BJ (cell line): Measurements from ENCODE around the gene CCDC116. TPM values are rescaled to one million over a fixed set of nuclear protein-coding genes. Genes with fewer than 3 reads are reported as not detected.
"Not testable (repeated sequence)": the region's sequence is repeated elsewhere in the genome, so short reads cannot be mapped to it uniquely, and the experiment has no call there.

Experiments
- CTCF ChIA-PET: fragments of 350-600 bp; formaldehyde crosslinking; extraction: SDS; loops from one replicate; lab custom pipeline; 2021; ENCODE audit warnings: antibody characterized with exemption, inconsistent platforms; lab: Yijun Ruan, JAX
- POLR2A ChIA-PET: fragments of 300-600 bp; sonication (Branson Sonifier 250); formaldehyde crosslinking; extraction: SDS; loops from one replicate; lab custom pipeline; 2021; ENCODE audit warnings: antibody characterized with exemption; lab: Charles Lee
- DNase-seq: peaks from one replicate; pipeline ENCODE4 v3.0.0-alpha.2; 2011; ENCODE audit warnings: low read depth
- H3K27me3 ChIP-seq: 2 replicates; pipeline ENCODE4 v1.6.0; 2011; ENCODE audit warnings: low read length; ENCODE audit not compliant: control insufficient read depth, insufficient read depth
- H3K36me3 ChIP-seq: 2 replicates; pipeline ENCODE4 v1.5.1; 2011; ENCODE audit warnings: low read length; ENCODE audit not compliant: control insufficient read depth, insufficient read depth
- H3K4me3 ChIP-seq: 2 replicates; pipeline ENCODE4 v1.5.1; 2011; ENCODE audit warnings: low read depth, mild to moderate bottlenecking, control low read depth, low read length
- CTCF ChIP-seq: IDR thresholded peaks from 2 replicates; pipeline ENCODE4 v1.5.1; 2011; ENCODE audit warnings: low read depth, mild to moderate bottlenecking, control low read depth, inconsistent platforms, low read length, moderate library complexity; ENCODE audit not compliant: insufficient read depth
- polyA plus RNA-seq: library from polyadenylated mRNA; depleted of rRNA; stranded (reverse); fragments of >200 nt; gene quantifications from 2 replicates; pipeline ENCODE4 v1.2.3, GENCODE V29; 2011

CCDC116 gene
- polyA plus RNA-seq, 1 experiment = 0.13 TPM

- ChIA-PET POLR2A (no interaction called here), CTCF (interaction anchor here (0.7 kb wide), 1 partner anchor 27 kb away, joined by 3 read pairs; no protein-coding TSS in a partner anchor)
- DNase-seq = no peak
- no peaks in the 10 kb centered on the region for H3K27me3 ChIP-seq
- no peak overlapping the region for H3K4me3 ChIP-seq
- TF ChIP-seq CTCF = no peak
- peaks cover 6% of the 10 kb centered on the region for H3K36me3 ChIP-seq
Observed at GRCh38 chr22:21602579-21602978, 30.0 kb upstream of the CCDC116 start.

- ChIA-PET CTCF (interaction anchor here (1.0 to 1.6 kb wide), 4 partner anchors 13 to 25 kb away, joined by 3 to 8 read pairs (median 3); partner anchors contain the start of gene YDJC), POLR2A (no interaction called here)
- no peak overlapping the region for H3K4me3 ChIP-seq
- H3K36me3 ChIP-seq = peaks cover 6% of the 10 kb centered on the region
- no peaks in the 10 kb centered on the region for H3K27me3 ChIP-seq
- no peak for DNase-seq
- TF ChIP-seq CTCF = no peak
Observed at GRCh38 chr22:21603973-21604372, 28.6 kb upstream of the CCDC116 start.

GRCh38 chr22:21605887-21606564 is 26.5 kb upstream of the CCDC116 start:
- ChIA-PET POLR2A (no interaction called here), CTCF (interaction anchor here (0.9 to 1.8 kb wide), 4 partner anchors 15 to 35 kb away, joined by 3 to 6 read pairs (median 3); partner anchors contain the start of gene YDJC)
- no peaks in the 10 kb centered on the region for H3K27me3 ChIP-seq
- no peak overlapping the region for H3K4me3 ChIP-seq
- peaks cover 8% of the 10 kb centered on the region for H3K36me3 ChIP-seq
- no peak for TF ChIP-seq CTCF
- no peak for DNase-seq

GRCh38 chr22:21606775-21607174 is 25.8 kb upstream of the CCDC116 start:
- DNase-seq = no peak
- Histone ChIP-seq H3K27me3 (no peaks in the 10 kb centered on the region), H3K4me3 (no peak overlapping the region), H3K36me3 (peaks cover 12% of the 10 kb centered on the region)
- no peak for TF ChIP-seq CTCF
- ChIA-PET POLR2A (no interaction called here), CTCF (interaction anchor here (1.2 to 1.8 kb wide), 2 partner anchors 22 to 34 kb away, joined by 3 to 6 read pairs; partner anchors contain the start of gene YDJC)

- CTCF ChIA-PET = interaction anchor here (0.9 to 1.3 kb wide), 3 partner anchors 15 to 17 kb away, joined by 3 to 4 read pairs (median 3); no protein-coding TSS in a partner anchor
- H3K4me3 ChIP-seq, DNase-seq, H3K27me3 ChIP-seq, POLR2A ChIA-PET: not testable (repeated sequence)
- H3K36me3 ChIP-seq = peaks cover 15% of the 10 kb centered on the region
Observed at GRCh38 chr22:21609556-21610157, 22.9 kb upstream of the CCDC116 start.
